ENCODE measurements around the gene CCDC51. TPM values are rescaled to one million over a fixed set of nuclear protein-coding genes. Genes with fewer than 3 reads are reported as not detected.

Gene CCDC51
- total and polyA plus RNA-seq, 2 donors (not counting 3 experiments of a cell fraction or from before 2014, with no cell fraction given), result 11.2 to 11.3 TPM

GRCh38 chr3:48465531-48466378 is 25.8 kb upstream of the CCDC51 start:
- intact Hi-C loops (cut with micrococcal nuclease) (loop anchor here (1.0 to 2.0 kb wide), 10 partner anchors 8 to 221 kb away; partner anchors contain the start of genes ATRIP, CCDC51, SLC26A6 and TMA7), dilution Hi-C loops (cut with MboI; ENCODE audit: extremely low pct_ligation_motif_present, low sequenced_read_pairs) (no loop called here)
- FAIRE-seq, result peak; percentile 100
- Histone ChIP-seq H3K4me1 (ENCODE audit: control insufficient read depth, extremely low read depth, insufficient read depth, low read length) (peaks cover 24% of the 10 kb centered on the region), H3K4me2 (ENCODE audit: insufficient read depth, low read length) (peak overlapping the region; percentile 70), H3K9ac (replicated peaks; ENCODE audit: extremely low read depth, insufficient read depth, low read length) (peak overlapping the region; percentile 96), H3K27ac (ENCODE audit: insufficient read depth, low read depth, low read length) (peak overlapping the region; percentile 98), H3K4me3 (replicated peaks in 1 of 3; ENCODE audit: insufficient read depth in 1 of 3, low read depth in 1 of 3, low read length in 3 of 3) (peak overlapping the region in 2 of 3 experiments; percentile 44 to 45), H3K36me3 (ENCODE audit: control insufficient read depth in 2 of 2, extremely low read depth in 1 of 2, insufficient read depth in 2 of 2, low read length in 2 of 2) (peaks cover 0 to 39% of the 10 kb centered on the region in 2 experiments), H3K9me1 (replicated peaks; ENCODE audit: control insufficient read depth, extremely low read depth, insufficient read depth, low read length) (no peaks in the 10 kb centered on the region), H4K20me1 (replicated peaks; ENCODE audit: control insufficient read depth, extremely low read depth, insufficient read depth, low read length) (no peaks in the 10 kb centered on the region), H3K27me3 (ENCODE audit: control insufficient read depth in 2 of 2, insufficient read depth in 2 of 2, low read length in 2 of 2) (no peaks in the 10 kb centered on the region), H2AFZ (ENCODE audit: low read depth, low read length) (no peak overlapping the region), H3K9me3 (replicated peaks; ENCODE audit: control insufficient read depth, insufficient read depth, low read length) (no peaks in the 10 kb centered on the region), H3K79me2 (ENCODE audit: control insufficient read depth, insufficient read depth, low read length) (peaks cover 39% of the 10 kb centered on the region)
- POLR2A ChIA-PET, result no interaction called here
- CTCF ChIA-PET, result interaction anchor here (0.8 to 6.2 kb wide), 10 partner anchors 8 to 220 kb away, joined by 3 to 63 read pairs (median 5); partner anchors contain the start of genes NCKIPSD, PFKFB4 and SHISA5
- peak; percentile 100 for DNase-seq (ENCODE audit: low read depth, low spot score)
- TF ChIP-seq GATA2 (IDR thresholded peaks at IDR 0.05; ENCODE audit: insufficient read depth, insufficient read length, low read depth, low read length) (no peak), CTCF (IDR thresholded peaks at IDR 0.05; ENCODE audit: extremely low read depth in 1 of 2, insufficient read depth in 1 of 2, low read depth in 1 of 2, low read length in 2 of 2) (peak; percentile 81 to 82), POLR2A (IDR thresholded peaks at IDR 0.05; ENCODE audit: low read depth, low read length) (peak; percentile 92), JUN (IDR thresholded peaks at IDR 0.05; ENCODE audit: borderline replicate concordance, insufficient read depth, insufficient read length, low read depth) (no peak), POLR2AphosphoS5 (IDR thresholded peaks at IDR 0.05; ENCODE audit: insufficient read depth, low read depth, low read length) (peak; percentile 90), MYC (IDR thresholded peaks at IDR 0.05; ENCODE audit: low read depth, low read length) (peak; percentile 31), FOS (IDR thresholded peaks at IDR 0.05; ENCODE audit: borderline replicate concordance, insufficient read depth, low read length) (peak; percentile 58), MAX (IDR thresholded peaks at IDR 0.05; ENCODE audit: insufficient read depth, insufficient read length) (peak; percentile 66), EZH2 (IDR thresholded peaks at IDR 0.05; ENCODE audit: borderline replicate concordance, low read depth, low read length, severe bottlenecking) (no peak)
- BruUV-seq (replicated peaks), result no TSS peak
